Vagina (tissue), 2 donors: Measurements from ENCODE around the gene EGFLAM. TPM values are rescaled to one million over a fixed set of nuclear protein-coding genes. Genes with fewer than 3 reads are reported as not detected.

ENCODE experiments used
- DNase-seq, 2 donors: peaks; one replicate each; pipeline ENCODE4 v3.0.0-alpha.2; 2017; ENCODE audit errors: extremely low spot score in 2 of 2
- H3K27ac ChIP-seq: fragments of 200-600 bp; sonication (generic); one replicate; pipeline ENCODE4 v1.5.1; 2019
- H3K27me3 ChIP-seq: fragments of 200-600 bp; sonication (generic); one replicate; pipeline ENCODE4 v1.5.1; 2019
- H3K36me3 ChIP-seq, 2 donors: fragments of 200-600 bp; sonication (generic); one replicate each; pipeline ENCODE4 v1.5.1; 2017 to 2019
- H3K4me1 ChIP-seq: fragments of 200-600 bp; sonication (generic); one replicate; pipeline ENCODE4 v1.5.1; 2019
- H3K4me3 ChIP-seq, 2 donors: fragments of 200-600 bp; sonication (generic); 1 replicate in 1 of 2; 2 replicates in 1 of 2; pipeline ENCODE4 v1.5.1; 2016 to 2019
- H3K9me3 ChIP-seq: fragments of 200-600 bp; sonication (generic); one replicate; pipeline ENCODE4 v1.5.1; 2019
- POLR2A ChIP-seq, 2 donors: fragments of 450-650 bp; IDR thresholded peaks; one replicate each; pipeline ENCODE4 v1.6.1; 2017; ENCODE audit warnings: antibody characterized with exemption in 2 of 2, mild to moderate bottlenecking in 2 of 2, moderate library complexity in 2 of 2
- POLR2AphosphoS5 ChIP-seq, 2 donors: sonication (generic); formaldehyde crosslinking; IDR thresholded peaks; one replicate each; pipeline ENCODE4 v1.9.0; 2017; ENCODE audit warnings: antibody characterized with exemption in 2 of 2, mild to moderate bottlenecking in 2 of 2, low read depth in 1 of 2; ENCODE audit not compliant: insufficient read depth in 1 of 2
- intact Hi-C: fragments of 100-400 bp; cut with DNase I; formaldehyde crosslinking; loops from one replicate; pipeline ENCODE4 v1.15.1; 2023
- total RNA-seq: library from RNA; depleted of rRNA; stranded (reverse); fragments of >200 nt; gene quantifications from one replicate; pipeline ENCODE4 v1.2.3, GENCODE V29; 2016
- TF ChIP-seq, protein P1 (sequence below), 3 experiments: fragments of 450-650 bp in 2 of 3; fragments of 200-600 bp in 1 of 3; sonication (generic) in 1 of 3; IDR thresholded peaks; one replicate each; pipeline ENCODE4 v1.5.1; 2017 to 2019; ENCODE audit warnings: antibody characterized with exemption in 3 of 3, mild to moderate bottlenecking in 2 of 3, moderate library complexity in 2 of 3

The EGFLAM gene
- total RNA-seq, 1 donor from 2014 or later = 15.2 TPM

DNA sequence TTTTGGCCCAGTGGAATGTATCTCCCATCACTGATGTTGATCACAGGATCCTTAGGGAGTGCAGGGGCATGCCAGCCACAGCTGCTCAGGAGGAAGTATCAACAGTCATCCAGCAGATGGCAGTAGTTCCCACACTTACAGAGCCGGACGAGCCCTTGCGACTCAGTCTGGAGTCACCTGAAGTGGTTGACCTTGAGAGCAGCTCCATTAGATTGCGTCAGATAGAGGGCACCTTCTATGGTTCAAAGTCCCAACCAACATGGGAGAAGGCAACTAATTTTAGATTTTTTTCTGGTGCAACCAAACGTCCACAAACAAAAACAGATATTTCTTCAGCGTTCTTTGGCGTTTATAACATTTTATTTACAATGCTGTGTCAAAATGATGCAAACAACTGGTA lies 124.5 kb downstream of the EGFLAM start:
- TF ChIP-seq POLR2A (IDR thresholded peaks at IDR 0.05) = no peak
- TF ChIP-seq, protein P1, sequence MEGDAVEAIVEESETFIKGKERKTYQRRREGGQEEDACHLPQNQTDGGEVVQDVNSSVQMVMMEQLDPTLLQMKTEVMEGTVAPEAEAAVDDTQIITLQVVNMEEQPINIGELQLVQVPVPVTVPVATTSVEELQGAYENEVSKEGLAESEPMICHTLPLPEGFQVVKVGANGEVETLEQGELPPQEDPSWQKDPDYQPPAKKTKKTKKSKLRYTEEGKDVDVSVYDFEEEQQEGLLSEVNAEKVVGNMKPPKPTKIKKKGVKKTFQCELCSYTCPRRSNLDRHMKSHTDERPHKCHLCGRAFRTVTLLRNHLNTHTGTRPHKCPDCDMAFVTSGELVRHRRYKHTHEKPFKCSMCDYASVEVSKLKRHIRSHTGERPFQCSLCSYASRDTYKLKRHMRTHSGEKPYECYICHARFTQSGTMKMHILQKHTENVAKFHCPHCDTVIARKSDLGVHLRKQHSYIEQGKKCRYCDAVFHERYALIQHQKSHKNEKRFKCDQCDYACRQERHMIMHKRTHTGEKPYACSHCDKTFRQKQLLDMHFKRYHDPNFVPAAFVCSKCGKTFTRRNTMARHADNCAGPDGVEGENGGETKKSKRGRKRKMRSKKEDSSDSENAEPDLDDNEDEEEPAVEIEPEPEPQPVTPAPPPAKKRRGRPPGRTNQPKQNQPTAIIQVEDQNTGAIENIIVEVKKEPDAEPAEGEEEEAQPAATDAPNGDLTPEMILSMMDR (IDR thresholded peaks at IDR 0.05) = peak; percentile 18 to 66 (median 36)
- Histone ChIP-seq H3K36me3 (no peaks in the 10 kb centered on the region), H3K27me3 (no peaks in the 10 kb centered on the region), H3K9me3 (no peaks in the 10 kb centered on the region), H3K4me3 (no peak overlapping the region), H3K27ac (no peak overlapping the region), H3K4me1 (no peaks in the 10 kb centered on the region)
- DNase-seq = no peak
- intact Hi-C loops = no loop called here

DNA sequence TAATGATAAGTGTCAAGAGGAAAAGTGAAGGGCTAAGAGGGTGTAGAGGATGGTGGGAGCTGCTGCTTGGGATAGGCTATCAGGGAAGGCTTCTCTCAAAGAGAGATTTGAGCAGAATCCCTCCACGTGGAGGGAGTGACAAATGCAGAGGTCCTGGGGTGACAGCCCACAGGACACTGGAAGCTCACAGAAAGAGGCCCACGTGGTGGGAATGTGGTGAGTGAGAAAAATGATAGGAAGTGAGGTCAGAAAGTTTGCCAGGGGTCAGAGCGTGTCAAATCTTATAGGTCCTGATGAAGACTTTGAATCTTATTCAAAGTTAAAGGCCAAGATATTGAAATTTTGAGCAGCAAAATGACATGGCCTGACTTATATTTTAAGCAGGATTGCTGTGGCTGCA lies 125.3 kb downstream of the EGFLAM start:
- TF ChIP-seq POLR2AphosphoS5 (IDR thresholded peaks at IDR 0.05; ENCODE audit: insufficient read depth in 1 of 2, low read depth in 1 of 2) (no peak), POLR2A (IDR thresholded peaks at IDR 0.05) (no peak)
- TF ChIP-seq, protein P1 (IDR thresholded peaks at IDR 0.05) = no peak
- Histone ChIP-seq H3K4me3 (no peak overlapping the region), H3K36me3 (no peaks in the 10 kb centered on the region), H3K27ac (no peak overlapping the region), H3K27me3 (no peaks in the 10 kb centered on the region), H3K4me1 (no peaks in the 10 kb centered on the region), H3K9me3 (no peaks in the 10 kb centered on the region)
- intact Hi-C loops = no loop called here
- DNase-seq = no peak

DNA sequence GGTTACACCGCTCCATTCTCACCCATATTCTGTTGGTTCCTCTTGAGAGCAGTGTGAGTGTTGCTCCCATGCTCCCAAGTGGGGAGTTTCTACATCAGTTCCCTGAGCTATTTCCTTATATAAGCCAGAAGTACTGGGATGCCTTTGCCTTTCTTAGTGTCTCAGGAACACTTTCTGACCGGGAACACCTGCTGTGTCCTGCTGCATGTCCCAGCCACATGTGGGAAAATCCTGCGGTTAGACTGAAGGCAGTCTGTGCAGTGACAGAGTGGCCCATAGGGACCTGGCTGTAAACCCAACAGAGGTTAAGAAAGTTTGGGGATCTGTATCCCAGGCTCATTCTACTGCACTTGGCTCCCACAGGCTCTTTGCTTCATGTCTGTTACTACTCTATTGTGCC lies 126.0 kb downstream of the EGFLAM start:
- TF ChIP-seq, protein P1 (IDR thresholded peaks at IDR 0.05) = no peak
- no peak for TF ChIP-seq POLR2A (IDR thresholded peaks at IDR 0.05)
- Histone ChIP-seq H3K4me3 (no peak overlapping the region), H3K36me3 (no peaks in the 10 kb centered on the region), H3K4me1 (no peaks in the 10 kb centered on the region), H3K27me3 (no peaks in the 10 kb centered on the region), H3K27ac (no peak overlapping the region), H3K9me3 (no peaks in the 10 kb centered on the region)
- intact Hi-C loops = no loop called here
- DNase-seq = no peak

DNA sequence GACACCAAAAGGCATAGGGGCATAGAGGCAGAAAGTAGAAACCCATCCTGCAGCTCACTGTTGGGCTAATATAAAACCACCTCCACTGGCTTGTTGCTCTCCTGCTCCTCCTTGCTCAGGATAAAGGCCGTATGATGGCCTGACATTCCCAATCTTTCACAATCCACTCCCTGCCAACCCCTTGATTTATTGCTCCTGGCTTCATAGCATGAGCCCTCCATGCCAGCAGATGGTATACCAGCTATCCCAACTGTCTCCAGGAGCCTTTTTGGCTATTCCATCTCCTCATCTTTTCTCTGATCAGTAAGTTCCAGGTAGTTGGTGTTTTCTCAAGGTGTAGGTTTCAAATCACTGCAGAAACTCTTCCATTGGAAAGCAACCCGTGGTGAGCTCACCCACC lies 128.8 kb downstream of the EGFLAM start:
- intact Hi-C loops = no loop called here
- no peaks in the 10 kb centered on the region for H3K4me1 ChIP-seq
- no peak for DNase-seq

DNA sequence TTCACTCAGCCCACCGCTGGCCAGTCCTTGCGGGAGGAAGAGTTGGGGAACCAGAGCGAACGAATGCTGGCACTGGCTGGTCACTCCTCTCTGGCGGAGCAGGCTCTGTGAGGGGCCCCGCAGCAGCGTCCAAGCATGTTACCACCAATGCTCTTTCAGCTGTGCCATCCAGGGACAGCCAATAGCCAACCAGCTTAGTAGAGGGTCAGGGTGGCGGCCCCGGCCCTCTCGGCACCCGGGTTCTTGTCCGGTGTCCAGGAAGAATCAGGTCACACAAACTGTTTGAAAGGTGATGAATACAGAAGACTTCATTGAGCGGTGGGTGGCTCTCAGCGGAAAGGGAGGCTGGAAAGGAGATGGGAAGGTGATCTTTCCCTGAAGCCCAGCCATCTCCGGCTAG lies 135.3 kb downstream of the EGFLAM start:
- intact Hi-C loops = no loop called here
- Histone ChIP-seq H3K36me3 (no peaks in the 10 kb centered on the region), H3K27ac (no peak overlapping the region), H3K27me3 (no peaks in the 10 kb centered on the region), H3K9me3 (no peaks in the 10 kb centered on the region), H3K4me1 (no peaks in the 10 kb centered on the region), H3K4me3 (no peak overlapping the region)
- no peak for TF ChIP-seq POLR2AphosphoS5 (IDR thresholded peaks at IDR 0.05; ENCODE audit: insufficient read depth in 1 of 2, low read depth in 1 of 2)
- TF ChIP-seq POLR2A (IDR thresholded peaks at IDR 0.05) = no peak
- TF ChIP-seq, protein P1 (IDR thresholded peaks at IDR 0.05) = no peak
- no peak for DNase-seq

More for the DNA sequence above, 128.8 kb downstream of the EGFLAM start:
- H3K27ac ChIP-seq = no peak overlapping the region
- H3K4me3 ChIP-seq = no peak overlapping the region
- TF ChIP-seq, protein P1 (IDR thresholded peaks at IDR 0.05) = no peak
- TF ChIP-seq POLR2A (IDR thresholded peaks at IDR 0.05) (no peak), POLR2AphosphoS5 (IDR thresholded peaks at IDR 0.05; ENCODE audit: insufficient read depth in 1 of 2, low read depth in 1 of 2) (no peak)
- H3K9me3 ChIP-seq = no peaks in the 10 kb centered on the region
- no peaks in the 10 kb centered on the region for H3K36me3 ChIP-seq
- no peaks in the 10 kb centered on the region for H3K27me3 ChIP-seq
